Activated CD4-positive, alpha-beta T cell treated with anti-CD3 and anti-CD28 coated beads for 48 hours (primary cell): ENCODE measurements around the gene SPSB1.
A peak's percentile ranks its signal among the peaks of the same experiment; 100 is the strongest.
"Not testable (repeated sequence)": the region's sequence is repeated elsewhere in the genome, so short reads cannot be mapped to it uniquely, and the experiment has no call there.

Experiments used
- DNase-seq: peaks from one replicate; pipeline ENCODE4 v3.0.0-alpha.2; 2020

SPSB1 gene

DNA sequence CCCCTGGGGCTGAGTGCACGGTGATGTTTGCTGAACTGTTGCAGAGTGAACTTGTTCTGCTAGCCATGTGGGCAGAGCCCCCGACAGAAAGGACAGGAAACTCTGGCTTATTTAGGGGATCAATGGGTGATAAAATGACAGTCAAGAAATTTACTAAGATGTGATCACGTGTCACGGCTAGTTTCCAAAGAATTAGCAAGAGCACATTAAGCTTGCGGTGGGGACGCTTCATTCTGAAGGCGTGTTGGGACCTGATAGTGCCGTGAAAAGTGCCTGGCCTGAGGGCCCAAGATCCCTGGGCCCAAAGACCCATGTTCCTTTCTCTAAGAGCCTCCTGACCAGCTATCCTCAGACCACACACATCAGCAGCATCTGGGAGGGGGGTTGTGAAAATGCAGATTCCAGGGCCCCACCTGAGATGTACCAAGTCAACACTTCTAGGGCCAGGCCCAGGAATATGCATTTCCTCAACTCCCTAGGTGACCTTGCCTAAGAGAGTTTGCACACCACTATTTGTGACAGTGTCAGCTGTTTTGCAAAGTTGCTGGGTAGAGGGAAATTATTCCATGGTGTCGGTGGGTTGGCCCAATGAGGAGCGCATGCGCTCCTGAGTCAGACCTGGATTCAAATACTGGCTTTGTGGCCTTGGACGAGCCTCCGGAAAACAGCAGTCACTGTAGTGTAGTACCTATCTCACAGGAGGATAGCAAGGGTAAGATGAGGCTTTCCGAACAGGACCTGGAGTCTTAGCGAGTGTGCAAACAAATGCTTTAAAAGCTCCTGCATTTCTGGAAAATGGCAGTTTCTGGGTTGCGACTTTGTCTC, 77.5 kb downstream of the SPSB1 start:
- DNase-seq = no peak

DNA sequence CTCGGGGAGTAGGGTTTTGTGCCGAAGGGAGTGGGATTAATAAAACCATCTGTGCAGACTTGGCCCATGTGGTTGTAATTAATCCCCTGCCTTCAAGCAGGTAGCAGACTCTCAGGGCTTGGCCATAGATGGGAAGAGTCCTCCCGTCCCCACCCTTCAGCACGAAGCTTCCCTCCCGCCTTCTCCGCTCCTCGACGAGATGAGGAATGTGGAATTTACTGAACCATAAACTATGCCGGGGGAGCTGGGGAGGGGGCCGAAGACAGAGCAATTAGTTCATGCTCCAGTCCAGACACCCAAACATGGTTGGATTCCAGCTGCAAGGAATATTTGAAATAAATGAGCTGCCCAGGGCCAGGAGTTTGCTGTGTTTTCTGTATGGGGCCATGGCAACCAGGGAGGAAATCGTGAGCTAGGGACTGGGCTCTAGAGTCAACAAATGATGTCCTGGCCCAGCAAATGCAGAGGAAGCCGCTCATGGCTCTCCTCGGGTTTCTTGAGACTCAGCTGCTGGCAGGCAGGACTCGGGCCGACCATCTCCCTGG, 78.8 kb downstream of the SPSB1 start:
- no peak for DNase-seq

DNA sequence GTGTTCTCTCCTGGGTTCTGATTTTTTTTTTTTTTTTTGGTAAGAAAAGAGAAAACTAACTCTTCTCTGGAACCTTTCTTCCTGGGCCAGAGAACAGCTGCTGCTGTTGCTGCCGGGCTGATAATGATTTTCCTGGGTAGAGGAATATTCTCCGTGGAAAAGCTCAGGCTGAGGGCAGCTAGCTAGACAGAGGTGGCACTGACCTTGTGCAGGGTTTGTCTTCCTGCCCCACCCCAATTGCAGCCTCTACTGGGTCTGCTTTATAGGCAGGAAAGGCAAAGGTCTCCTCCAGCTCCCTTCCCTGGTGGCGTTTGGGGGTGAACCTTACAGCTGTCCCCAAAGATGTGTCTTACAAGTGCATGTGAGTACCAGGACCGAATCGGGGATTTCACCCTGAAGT, 79.3 kb downstream of the SPSB1 start:
- DNase-seq = no peak

DNA sequence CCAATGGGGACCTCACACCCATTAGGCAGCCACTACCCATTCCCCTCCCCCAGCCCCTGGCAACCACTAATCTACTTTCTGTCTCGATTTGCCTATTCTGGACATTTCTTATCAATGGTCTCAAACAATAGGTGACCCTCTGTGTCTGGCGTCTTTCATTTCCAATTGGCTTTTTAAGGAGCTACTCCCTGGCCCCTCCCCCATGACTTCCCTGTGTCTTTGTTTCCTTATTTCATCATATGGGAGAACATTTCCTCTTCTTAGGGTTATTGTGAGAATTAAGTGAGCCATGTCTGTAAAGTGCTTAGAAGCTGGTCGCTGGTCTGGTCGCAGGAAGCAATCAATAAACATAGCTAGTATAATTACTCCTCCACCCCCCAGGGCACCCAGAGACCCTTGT, 80.9 kb downstream of the SPSB1 start:
- no peak for DNase-seq

DNA sequence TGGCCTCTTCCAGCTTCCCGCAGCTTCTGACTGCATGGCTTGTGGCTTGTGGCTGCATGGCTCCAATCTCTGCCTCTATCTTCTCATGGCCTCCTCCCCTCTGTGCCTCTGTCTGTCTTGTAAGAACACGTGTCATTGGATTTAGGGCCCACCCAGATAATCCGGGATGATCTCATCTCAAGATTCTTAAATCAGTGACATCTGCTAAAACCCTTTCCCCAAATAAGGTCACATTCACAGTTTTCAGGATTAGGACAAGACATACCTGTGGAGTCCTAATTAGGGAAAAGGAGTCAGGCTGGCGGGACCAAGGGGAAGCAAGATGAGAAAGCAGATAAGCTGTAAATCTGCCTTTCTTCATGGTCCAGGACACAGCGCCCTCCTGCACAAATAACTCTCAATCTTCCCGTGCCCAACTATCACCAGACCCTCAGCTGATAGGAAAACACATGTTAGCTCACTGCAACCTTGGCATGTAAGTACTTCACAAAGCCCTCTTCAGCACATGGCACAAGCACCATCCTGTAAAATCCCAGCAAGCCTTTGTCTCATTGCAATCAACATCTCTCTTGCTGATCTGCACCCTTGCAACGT, 82.2 kb downstream of the SPSB1 start:
- DNase-seq = no peak

DNA sequence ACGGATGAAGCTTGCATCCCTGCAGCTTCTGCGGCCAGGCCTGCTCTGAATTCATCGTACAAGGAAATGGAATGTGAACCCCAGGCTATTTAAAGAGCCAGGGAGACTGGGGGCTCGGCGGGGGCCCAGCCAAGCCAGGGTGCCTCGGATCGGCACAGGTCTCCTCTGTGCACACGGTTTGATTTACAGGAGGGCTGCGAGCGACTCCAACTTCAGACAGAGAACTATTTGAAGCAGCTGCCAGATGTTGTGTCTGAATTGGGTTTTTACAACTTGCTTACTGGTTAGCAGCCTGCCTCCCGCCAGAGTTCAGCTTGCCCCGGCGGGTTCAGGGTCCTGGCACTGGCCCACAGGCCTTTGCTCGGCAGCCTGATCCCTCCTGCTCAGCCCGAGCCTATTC, 83.2 kb downstream of the SPSB1 start:
- DNase-seq = no peak

DNA sequence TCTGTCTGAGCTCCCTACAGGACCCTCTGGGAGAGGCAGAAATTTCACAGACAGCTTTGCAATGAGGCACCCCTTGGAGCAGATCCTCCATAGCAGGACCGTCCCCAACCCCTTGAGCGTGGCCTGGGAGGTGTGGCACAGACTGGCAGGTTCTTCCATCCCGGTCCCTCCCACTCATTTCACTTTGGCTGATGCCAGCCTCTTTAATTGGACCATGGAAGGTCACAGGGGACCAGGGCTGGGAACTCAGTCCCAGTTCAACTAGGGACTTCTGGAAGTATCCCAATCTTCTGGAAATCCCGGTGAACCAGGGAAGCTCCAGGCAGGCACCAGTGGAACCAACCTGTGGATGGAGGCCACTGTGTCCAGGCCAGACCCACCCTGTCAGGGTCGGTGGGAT, 83.7 kb downstream of the SPSB1 start:
- no peak for DNase-seq

DNA sequence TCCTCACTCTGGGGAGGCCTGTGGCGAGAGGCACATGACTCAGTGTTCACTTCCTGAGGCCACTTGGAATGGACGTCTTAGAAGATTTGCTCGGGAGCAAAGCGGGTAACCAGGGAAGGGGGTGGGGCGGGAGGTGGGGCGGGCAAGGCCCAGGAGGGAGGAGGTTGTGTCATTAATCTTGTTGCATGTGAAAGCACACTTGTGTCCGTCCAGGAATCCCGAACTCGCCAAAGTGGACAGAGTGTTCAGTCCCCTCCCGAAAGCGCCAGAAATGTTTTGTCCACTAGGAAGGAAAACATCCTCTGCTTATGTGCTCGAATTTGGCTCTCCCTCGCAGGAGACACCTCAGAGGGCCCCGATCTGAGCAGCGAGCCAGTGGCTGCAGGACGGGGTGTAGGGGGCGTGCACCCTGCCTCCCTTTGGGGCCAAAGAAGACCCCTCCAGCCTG, 84.2 kb downstream of the SPSB1 start:
- DNase-seq = no peak

DNA sequence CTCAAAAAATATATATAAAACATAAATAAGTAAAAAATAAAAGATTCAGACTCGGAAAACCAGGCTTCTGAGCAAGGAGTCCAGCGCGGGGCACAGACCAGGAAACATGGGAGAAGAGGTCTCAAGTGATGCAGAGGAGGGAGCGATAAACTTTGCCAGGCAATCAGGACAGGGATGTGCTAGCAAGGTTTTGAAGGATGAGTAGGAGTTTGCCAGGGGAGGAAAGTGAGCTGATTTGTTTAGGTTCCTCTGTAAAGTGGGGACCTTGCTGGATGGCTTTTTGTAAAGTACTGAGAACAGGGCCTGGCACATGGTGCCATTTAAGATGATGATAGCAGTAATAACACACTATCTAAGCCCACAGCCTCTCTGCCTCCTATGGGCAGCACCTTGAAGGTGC, 86.1 kb downstream of the SPSB1 start:
- no peak for DNase-seq

DNA sequence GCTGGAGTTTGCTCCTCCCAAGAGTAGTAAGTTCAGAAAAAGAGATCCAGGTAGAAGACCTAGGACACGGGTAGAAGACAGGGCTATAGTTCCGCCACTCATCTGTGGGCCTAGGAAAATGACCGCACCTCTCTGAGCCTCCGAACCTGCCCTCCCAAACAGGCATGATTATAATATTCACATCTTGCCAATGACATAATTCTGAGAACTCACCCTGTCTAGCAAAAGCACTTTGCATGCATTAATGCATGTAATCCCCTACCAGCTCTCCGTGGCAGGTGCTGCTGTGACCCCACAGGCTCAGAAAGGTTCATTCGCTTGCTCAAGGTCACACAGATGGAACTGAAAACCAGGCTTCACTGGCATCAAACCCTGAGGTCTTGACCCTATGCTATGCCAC, 88.0 kb downstream of the SPSB1 start:
- DNase-seq = no peak

DNA sequence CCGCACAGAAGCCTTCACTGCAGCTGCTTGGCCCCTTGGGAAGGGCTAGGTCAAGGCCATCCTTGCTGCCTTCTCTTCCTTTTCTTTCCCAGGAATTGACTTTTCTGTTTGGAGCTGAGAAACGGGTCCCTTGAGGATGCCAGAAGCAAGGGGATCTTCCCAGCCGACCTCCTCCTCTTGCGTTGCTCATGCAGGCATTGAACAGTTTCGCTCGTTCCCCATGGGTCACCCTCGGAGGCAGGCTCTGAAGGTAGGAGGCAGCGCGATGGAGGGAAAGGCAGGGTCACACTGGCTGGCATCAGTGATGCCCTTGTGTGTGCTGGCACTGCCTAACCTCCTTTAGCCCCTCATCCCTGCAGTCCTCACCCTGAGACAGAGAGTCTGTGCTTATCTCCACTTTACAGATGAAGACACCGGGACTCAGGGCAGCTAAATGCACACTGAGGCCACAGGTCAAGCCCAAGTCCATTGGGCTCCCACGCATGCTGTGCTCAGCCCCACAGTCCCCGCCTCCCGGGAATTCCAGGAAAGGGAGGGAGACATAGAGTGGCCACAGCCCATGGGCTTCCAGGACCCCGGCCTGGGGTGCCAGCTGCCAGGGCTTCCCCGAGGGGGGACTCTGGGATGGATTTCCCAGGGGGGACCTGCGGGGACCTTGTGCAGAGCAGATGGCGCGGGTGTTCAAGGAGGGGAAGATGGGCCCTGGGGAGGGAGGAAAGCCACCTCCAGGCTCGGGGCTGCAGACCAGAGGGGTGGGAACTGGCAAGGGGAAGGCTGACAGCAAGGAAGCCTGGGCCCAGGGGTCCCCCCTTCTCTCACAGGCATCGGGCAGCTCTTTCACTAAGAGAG, 90.2 kb downstream of the SPSB1 start:
- DNase-seq = no peak

DNA sequence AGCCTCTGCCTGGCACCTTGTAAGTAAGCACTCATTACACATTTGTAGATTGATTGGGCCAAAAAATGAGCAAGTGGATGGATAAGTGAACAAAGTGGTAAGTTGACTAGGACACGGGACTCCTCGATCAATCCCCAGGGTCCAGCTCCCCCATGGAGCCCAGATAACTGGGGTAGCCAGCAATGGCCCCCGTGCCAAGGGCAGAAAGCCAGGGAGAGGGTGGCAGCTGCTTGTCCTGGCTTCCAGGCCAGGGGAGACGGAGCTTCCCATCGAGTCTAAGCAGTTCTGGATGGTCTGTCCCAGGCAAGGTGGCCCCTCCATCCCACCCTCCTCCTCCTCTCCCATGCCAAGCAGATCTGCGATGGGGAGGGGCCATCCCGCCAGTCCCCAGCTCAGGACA, 91.4 kb downstream of the SPSB1 start:
- DNase-seq = no peak

DNA sequence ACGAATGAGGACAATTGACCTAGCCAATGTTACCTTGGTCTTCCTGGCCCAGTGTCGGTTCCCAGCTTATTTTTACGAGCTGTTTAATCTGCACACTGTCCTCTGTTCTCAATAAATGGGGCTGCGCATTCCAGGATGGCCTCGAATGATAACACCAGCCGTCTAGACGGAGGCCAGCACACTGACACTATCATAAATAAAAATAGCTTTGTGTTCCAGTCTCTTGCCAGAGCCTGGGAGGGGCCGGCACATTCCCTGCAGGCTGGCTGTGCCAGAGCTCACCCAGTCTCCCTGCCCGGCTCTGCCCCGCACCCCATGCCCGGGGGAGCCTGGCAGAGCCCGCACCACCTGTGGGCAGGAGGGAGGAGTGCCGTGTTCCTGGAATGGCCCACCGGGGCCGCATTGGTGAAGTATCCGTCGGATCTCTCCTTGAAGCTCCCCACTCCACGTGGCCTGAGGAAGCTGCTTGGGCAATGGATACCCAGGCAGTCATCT, 92.1 kb downstream of the SPSB1 start:
- DNase-seq = no peak

DNA sequence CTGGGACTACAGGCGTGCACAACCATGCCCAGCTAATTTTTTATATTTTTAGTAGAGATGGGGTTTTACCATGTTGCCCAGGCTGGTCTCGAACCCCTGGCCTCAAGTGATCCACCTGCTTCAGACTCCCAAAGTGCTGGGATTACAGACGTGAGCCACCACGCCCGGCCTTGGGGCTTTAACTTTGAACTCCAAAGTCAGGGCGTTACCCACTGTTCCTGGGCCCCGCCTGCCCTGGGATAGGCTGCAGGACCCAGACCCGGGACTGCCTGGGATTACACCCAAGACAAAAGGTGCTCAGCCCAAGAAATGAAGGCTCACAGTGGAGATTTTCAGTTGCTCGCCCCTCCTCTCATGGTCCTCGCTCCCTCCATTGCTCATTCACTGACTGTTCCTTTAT, 92.7 kb downstream of the SPSB1 start:
- not testable (repeated sequence) for DNase-seq

DNA sequence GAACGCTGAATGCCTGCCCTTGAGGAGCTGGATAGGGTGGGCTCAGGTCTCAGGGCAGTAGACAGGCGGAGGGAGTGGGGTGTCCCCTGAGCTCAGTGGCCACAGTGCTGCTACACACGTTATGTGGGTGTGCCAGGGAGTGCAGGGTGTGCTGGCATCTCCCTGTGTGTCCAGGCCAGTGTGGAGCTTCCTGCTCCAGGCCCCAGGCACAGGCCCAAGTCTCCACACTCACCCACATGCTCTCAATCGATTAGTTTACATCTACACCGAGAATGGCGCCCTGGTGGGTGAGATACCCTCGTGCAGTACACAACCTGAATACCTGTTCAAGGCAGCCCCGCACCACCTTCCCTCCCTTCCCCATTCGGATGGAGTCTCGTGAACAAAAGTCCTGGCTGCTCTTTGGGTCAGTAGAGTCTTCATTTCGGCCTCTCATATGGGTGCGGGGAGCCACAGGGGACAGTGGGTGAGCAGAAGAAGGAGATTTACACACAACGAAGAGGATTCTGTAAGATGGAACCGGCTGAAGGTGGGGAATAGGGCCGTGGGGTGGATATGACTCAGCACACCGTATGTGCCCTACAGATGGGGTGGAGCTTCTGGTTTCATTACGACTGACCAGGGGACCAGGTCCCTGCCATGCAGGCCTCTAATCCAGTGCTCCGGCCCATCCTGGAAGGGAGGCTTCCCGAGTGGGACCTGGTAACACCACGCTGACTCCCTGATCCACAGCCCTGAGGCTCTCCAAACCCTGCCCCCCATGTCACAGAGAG, 93.3 kb downstream of the SPSB1 start:
- peak; percentile 13 for DNase-seq

DNA sequence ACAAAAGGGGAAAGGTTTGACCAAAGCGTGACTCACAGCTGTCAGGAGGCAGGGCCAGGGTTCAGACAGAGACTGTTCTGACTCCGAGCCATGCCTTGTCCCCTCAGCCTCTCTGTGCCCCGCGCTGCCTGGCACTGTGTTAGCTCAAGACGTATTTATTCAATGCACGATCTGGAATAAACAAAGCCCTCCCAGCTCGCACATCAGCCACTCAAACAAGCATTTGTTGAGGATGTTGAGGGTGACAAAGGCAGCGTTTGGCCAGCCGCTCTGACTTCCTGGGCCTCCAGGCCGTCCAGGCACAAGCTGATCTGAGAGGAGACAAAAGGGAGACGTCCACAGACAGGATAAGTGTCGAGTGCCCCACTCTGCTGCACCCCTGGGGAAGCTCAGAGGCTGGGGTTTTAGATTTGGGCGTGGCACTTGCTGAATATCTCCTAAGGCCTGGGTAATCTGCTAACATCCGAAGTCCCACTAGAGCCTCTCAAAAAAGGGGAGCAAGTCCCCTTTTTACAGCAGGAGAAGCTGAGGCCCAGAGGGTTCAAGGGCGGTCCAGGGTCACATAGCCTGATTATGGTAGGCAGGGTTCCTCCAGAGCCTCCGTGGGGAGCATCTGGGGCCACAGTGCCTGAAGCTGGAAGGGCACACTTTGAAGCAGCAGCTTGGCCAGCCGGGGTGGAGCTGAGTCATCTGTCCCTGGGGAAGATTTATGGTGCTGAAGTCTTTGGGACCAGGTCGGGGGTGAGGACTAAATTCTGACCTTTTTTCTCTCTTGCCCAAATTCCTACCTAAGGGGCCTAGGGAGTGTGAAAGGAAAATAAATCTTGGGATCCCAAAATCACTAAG, 95.9 kb downstream of the SPSB1 start:
- no peak for DNase-seq

DNA sequence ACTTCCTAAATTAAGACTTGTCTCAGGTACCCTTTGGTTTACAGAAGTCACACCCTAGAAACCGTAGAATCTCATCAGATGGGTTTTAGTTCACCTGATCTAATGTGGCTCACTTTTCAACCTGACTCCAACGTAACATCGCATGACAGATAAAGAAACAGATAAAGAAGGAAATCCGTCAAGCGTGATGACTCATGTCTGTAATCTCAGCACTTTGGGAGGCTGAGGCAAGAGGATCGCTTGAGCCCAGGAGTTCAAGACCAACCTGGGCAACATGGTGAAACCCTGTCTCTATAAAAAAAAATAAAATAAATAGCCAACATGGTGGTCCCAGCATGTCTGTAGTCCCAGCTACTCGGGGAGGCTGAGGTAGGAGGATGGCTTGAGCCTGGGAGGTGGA, 97.3 kb downstream of the SPSB1 start:
- no peak for DNase-seq

DNA sequence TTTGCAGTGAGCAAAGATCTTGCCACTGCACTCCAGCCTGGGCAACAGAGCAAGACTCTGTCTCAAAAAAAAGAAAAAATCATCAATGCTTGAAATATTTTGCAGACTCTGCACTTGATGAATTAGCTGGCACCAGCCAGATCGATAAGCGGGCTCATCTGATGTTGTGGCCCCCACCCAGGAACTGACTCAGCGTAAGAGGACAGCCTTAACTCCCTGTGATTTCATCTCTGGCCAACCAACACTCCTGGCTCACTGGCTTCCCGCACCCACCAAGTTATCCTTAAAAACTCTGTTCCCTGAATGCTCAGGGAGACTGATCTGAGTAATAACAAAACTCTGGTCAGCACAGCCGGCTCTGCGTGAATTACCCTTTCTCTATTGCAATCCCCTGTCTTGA, 98.9 kb downstream of the SPSB1 start:
- no peak for DNase-seq

DNA sequence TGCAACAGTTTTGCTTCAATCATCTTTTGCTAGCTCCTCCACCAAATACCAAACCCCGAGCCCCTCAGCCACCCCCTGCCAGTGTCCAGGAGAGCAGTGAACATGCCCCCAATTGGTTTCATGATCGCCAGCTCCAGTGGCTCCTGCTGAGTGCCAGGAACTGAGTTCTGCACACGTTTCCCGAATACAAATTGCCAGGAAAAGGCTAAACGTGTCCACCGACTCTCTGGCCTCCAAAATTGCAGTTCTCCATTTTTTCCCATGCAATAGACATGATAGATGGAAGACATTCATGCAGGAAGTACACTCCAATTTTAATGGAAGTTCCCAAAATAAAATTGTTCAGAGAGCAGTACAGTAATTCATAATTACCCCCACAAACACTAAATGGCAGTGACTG, 101.3 kb downstream of the SPSB1 start:
- no peak for DNase-seq

DNA sequence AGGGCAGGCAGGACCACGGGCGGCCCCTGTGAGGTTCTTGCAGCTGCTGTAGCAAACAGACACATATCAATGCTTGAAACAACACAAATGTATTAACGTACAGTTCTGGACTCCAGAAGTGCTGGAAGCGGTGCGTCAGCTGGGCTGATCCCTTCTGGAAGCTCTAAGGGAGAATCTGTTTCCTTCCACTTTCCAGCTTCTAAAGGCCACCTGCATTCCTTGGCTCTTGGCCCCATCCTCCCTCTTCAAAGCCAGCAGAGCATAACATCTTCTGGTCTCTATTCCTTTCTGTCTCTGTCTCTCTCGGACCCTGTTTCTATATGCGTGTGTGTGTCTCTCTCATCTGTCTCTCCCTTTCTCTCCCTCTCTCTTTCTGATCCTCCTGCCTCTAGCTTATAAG, 102.3 kb downstream of the SPSB1 start:
- no peak for DNase-seq

DNA sequence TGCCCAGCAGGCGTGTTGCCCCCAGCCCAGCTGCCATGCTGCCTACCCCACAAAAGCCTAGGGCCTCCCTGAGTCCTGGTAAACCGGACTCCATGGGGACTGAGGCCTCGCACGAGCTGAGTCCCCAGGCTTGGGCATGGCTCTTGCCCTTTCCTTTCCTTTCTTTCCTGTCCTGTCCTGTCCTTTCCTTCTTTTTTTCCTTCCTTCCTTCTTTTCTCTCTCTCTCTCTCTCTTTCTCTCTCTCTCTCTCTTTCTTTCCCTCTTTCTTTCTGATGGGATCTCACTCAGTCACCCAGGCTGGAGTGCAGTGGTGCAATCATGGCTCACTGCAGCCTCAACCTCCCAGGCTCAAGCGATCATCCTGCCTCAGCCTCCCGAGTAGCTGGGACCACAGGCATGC, 104.4 kb downstream of the SPSB1 start:
- no peak for DNase-seq
